Middle frontal gyrus (tissue), 1 donor: ENCODE results near the gene PRRX1.

ENCODE experiments used
- DNase-seq: peaks from one replicate; pipeline ENCODE4 v3.0.0-alpha.2; 2015; ENCODE audit warnings: low spot score; ENCODE audit errors: extremely low spot score

PRRX1 gene

GRCh38 chr1:170664828-170665612 is 1.1 kb downstream of the PRRX1 start:
- DNase-seq = no peak

- DNase-seq = no peak
Measured at GRCh38 chr1:170665629-170666028, 1.7 kb downstream of the PRRX1 start.

GRCh38 chr1:170666541-170667254 is 2.8 kb downstream of the PRRX1 start:
- DNase-seq = no peak

GRCh38 chr1:170668209-170669106 is 4.5 kb downstream of the PRRX1 start:
- no peak for DNase-seq

DNA sequence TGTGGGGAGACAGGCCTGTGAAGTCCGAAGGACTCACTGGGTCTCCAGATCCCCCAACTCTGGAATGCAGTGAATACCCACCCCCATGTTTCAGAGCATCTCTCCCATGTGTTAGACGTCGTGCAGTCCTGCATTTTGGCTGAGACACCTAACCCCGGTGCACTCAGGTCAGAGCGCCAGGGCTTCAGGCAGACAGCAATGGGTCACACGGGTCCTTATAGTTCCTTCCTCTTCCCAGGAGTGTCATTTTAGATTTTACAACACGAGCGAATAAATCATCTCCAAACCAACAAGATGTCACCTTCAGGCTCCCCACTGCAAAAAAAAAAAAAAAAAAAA is 5.1 kb downstream of the PRRX1 start:
- DNase-seq = no peak

- no peak for DNase-seq
Measured at GRCh38 chr1:170669586-170670530, 5.9 kb downstream of the PRRX1 start.

DNA sequence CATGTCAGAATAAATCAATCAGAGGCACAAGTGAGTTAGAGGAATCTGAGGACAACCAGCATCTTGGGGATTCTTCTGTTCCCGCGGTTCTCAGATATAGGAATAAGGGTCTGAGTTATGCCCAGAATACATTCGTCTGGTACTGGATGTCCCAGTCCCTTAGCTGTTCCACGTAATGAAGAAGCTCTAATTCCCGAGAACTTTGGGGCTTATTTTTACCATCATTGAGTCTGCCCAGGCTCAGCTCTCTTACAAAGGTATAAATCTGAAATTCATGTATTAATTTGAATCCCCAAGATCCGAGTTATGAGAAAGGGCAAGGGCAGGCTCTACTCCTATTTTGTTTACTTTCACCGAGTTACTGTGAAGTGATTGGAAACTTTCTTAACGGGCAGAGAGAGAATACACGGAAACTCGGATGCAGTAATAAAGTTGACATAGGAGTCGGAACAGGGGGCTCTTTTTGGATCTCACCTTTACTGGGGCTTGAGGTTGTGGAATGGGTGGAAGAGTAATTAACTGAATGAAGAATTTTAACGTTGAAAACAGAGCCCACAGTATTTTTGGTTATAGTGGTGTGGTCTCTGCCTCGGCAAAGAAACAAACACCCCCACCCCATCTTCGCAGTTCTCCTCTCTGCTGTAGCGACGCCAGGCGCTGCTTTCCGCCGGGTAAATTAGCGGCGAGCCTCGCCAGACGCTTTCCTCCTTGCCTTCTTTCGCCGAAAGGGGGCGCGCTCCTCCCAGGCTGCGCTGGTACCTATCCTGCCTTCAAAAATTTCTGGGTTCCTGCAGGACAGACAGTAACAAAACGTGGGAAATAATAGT is 7.1 kb downstream of the PRRX1 start:
- no peak for DNase-seq

DNA sequence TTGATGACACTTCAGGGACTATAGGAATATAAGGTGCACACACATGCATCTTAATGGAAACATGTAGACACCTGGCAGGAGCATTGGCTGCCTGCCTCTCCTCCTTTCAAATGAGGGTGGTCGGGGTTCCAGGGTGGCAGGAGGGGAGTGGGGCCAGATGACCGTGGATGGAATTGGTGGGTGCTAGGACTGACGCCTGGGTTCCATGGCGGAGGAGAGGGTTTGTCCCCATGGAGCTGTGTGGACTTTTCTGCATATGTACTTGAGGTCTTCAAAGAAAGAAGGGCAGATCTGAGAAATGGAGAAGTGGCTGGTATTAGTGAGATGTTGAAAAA is 7.7 kb downstream of the PRRX1 start:
- DNase-seq = no peak

- no peak for DNase-seq
Measured at GRCh38 chr1:170672316-170672715, 8.4 kb downstream of the PRRX1 start.

DNA sequence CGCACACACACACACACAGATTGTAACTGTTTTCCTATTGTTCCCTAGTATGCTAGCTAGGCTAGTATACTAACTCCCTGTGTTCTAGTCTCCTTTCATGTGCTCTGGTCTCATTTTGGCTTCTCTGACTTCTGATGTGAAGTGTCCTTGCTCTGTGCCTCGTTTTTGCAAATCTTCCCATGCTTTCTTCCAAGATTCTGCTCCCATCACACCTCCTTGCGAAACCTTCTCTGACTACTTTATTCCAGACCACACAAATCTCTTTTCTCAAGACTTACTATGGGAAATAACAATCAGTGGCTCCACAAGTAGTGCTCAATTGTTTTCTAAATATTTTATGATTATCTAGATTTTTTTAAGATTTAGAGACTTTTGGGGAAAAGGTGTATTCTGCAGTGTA is 10.3 kb downstream of the PRRX1 start:
- no peak for DNase-seq

DNA sequence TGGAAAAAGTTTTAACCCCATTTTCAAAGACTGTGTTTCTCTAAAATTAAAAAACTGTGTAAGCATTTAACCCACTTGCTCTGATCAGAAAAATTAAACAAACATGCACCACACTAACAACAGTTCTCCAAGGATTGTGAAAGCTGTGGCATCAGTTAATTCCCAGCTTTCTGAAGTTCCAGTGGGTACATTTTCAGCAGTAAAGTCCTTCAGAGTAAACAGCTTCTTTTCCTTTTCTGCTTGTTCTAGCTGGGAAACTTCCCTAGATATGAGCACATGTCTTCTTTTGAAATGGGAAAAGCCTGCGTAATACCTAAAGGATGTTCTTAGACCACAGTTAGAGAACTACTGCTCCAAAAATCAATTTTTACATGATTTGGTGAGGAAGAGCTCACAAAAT is 11.1 kb downstream of the PRRX1 start:
- DNase-seq = no peak

DNA sequence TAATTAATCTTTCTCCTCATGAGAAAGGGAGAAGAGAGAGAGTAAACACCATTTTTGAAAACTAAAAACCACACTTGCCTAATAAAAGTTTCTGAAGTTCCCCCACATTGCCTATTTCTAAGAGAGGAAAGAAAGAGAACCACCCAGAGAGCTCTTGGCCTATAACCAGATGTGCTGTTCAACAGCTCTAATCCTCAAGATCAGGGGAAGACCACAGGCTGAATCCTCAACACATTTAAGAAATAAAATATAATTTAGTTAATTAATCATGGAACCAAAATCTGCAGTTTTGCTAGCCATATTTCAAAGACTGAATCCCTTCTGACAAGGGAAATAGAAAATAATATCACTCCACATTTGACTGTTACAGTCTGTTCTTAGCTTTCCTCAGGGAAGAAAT is 11.9 kb downstream of the PRRX1 start:
- DNase-seq = no peak

- DNase-seq = no peak
Measured at GRCh38 chr1:170676628-170677027, 12.7 kb downstream of the PRRX1 start.

DNA sequence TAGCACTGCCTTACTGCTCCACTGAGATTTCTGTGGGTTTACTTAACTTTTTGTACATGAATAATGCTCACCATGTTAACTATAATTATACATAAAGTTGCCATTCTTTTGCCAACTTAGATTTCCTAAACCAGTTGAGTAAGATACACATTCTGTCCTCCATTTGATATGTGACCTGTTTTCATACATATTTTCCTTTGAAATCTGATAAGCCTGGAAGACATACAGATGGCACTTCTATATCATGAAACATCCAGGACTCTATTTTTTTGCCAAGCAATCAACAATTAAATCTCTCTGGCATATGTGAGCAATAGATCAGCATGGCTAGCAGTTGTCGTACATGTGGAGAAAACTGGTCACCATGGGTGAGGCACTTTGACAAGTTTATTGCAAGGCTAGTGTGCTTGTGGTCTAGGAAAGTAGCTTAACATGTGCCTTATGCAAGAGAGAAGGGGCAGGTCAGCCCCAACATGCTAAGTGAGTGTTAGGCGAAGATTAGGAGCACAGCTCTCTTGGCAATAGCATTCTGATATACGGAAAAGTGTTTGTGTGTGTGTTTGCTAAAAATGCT is 14.2 kb downstream of the PRRX1 start:
- DNase-seq = no peak

DNA sequence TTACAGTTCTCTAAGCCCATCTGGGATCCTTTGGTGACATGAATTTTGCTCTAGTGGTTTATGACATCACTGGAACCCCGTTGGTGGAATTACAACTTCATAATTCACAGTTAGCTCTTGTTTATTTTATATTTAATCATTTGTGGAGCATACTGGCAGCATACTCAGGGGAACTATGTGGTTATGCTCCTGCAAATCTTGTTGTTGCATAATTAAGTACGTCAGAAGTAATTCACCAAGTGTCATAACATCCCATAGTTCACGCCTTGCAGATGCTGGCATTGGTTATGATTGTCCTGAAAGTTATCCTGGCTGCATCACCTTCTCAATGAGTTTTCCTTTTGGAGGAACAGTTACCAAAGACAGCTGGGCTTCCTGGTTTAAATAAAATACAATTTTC is 16.5 kb downstream of the PRRX1 start:
- no peak for DNase-seq

- no peak for DNase-seq
Measured at GRCh38 chr1:170682169-170682568, 18.2 kb downstream of the PRRX1 start.

DNA sequence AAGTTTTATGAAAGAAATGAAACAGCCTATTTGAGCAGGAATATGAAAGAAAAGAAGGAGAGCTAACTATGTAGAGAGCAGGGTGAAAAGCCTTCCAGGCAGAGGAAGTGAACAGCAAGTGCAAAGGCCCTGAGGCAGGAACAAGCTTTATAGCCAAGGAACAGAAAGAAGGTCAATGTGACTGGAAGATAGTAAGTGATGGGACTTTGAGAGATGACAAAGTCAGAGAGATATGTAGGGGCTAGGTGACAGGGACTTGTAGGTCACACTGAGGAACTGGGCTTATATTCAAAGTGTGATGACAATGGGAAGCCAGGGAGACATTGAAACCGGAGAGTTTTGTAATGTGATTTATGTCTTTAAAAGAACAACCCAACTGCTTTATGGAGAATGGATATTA is 18.9 kb downstream of the PRRX1 start:
- no peak for DNase-seq

GRCh38 chr1:170685166-170685565 is 21.2 kb downstream of the PRRX1 start:
- no peak for DNase-seq

- DNase-seq = no peak
Measured at GRCh38 chr1:170686291-170686690, 22.4 kb downstream of the PRRX1 start.

DNA sequence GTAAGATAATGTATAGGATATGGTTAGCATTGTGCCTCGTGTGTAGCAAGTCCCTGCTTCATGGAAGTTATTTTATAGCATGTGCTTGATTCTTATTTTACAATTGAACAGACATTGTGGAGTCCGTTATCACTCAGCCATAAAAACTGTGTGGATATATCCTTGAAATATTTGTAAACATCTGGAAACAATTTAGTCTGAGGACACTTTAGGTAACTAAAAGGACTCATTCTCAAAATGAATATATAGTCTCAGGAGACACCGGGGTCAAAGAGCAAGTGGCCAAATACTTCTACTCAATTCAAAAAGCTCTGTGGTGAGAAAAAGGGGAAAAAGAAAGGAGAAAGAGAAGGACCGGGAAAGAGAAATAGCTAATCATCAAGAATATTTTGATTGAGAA is 23.7 kb downstream of the PRRX1 start:
- DNase-seq = no peak
